Measurements from ENCODE around the gene EFR3B. TPM values are rescaled to one million over a fixed set of nuclear protein-coding genes. Genes with fewer than 3 reads are reported as not detected.

Gene EFR3B
- total RNA-seq, 1 donor from 2014 or later = 15.4 TPM

GRCh38 chr2:25044990-25045389 is 3.1 kb downstream of the EFR3B start:
- no peaks in the 10 kb centered on the region for H3K9me3 Mint-ChIP-seq
- no peak overlapping the region for H3K4me3 Mint-ChIP-seq
- DNase-seq (ENCODE audit: low spot score in 2 of 2, unreplicated experiment in 2 of 2) = no peak
- no peak for TF ChIP-seq CTCF (IDR thresholded peaks at IDR 0.05; ENCODE audit: unreplicated experiment)
- peaks cover 24% of the 10 kb centered on the region for H3K4me1 Mint-ChIP-seq
- peaks cover 2% of the 10 kb centered on the region for H3K36me3 Mint-ChIP-seq
- H3K27me3 Mint-ChIP-seq (ENCODE audit: low read depth) = peaks cover 13% of the 10 kb centered on the region
- no peak overlapping the region for H3K27ac Mint-ChIP-seq

GRCh38 chr2:25049422-25049821 is 7.5 kb downstream of the EFR3B start:
- no peak for DNase-seq (ENCODE audit: low spot score in 2 of 2, unreplicated experiment in 2 of 2)
- no peak for TF ChIP-seq CTCF (IDR thresholded peaks at IDR 0.05; ENCODE audit: unreplicated experiment)
- Mint-ChIP-seq H3K27me3 (ENCODE audit: low read depth) (peaks cover 5% of the 10 kb centered on the region), H3K27ac (no peak overlapping the region), H3K4me3 (no peak overlapping the region), H3K9me3 (no peaks in the 10 kb centered on the region), H3K4me1 (peaks cover 5% of the 10 kb centered on the region), H3K36me3 (peaks cover 2% of the 10 kb centered on the region)

- no peak for TF ChIP-seq CTCF (IDR thresholded peaks at IDR 0.05; ENCODE audit: unreplicated experiment)
- peaks cover 2% of the 10 kb centered on the region for H3K36me3 Mint-ChIP-seq
- DNase-seq (ENCODE audit: low spot score in 2 of 2, unreplicated experiment in 2 of 2) = no peak
- H3K4me1 Mint-ChIP-seq = peaks cover 5% of the 10 kb centered on the region
- H3K27ac Mint-ChIP-seq = no peak overlapping the region
- peaks cover under 1% of the 10 kb centered on the region for H3K27me3 Mint-ChIP-seq (ENCODE audit: low read depth)
- H3K9me3 Mint-ChIP-seq = no peaks in the 10 kb centered on the region
- H3K4me3 Mint-ChIP-seq = no peak overlapping the region
Observed at GRCh38 chr2:25050128-25050527, 8.3 kb downstream of the EFR3B start.

GRCh38 chr2:25053041-25053440 is 11.2 kb downstream of the EFR3B start:
- no peak for DNase-seq (ENCODE audit: low spot score in 2 of 2, unreplicated experiment in 2 of 2)
- Mint-ChIP-seq H3K4me3 (no peak overlapping the region), H3K36me3 (no peaks in the 10 kb centered on the region), H3K9me3 (no peaks in the 10 kb centered on the region), H3K4me1 (peaks cover 16% of the 10 kb centered on the region), H3K27ac (no peak overlapping the region), H3K27me3 (ENCODE audit: low read depth) (no peaks in the 10 kb centered on the region)
- TF ChIP-seq CTCF (IDR thresholded peaks at IDR 0.05; ENCODE audit: unreplicated experiment) = no peak

GRCh38 chr2:25054720-25055119 is 12.8 kb downstream of the EFR3B start:
- no peak overlapping the region for H3K27ac Mint-ChIP-seq
- no peak for DNase-seq (ENCODE audit: low spot score in 2 of 2, unreplicated experiment in 2 of 2)
- H3K36me3 Mint-ChIP-seq = no peaks in the 10 kb centered on the region
- H3K4me1 Mint-ChIP-seq = peaks cover 13% of the 10 kb centered on the region
- no peaks in the 10 kb centered on the region for H3K27me3 Mint-ChIP-seq (ENCODE audit: low read depth)
- H3K9me3 Mint-ChIP-seq = no peaks in the 10 kb centered on the region
- no peak overlapping the region for H3K4me3 Mint-ChIP-seq
- no peak for TF ChIP-seq CTCF (IDR thresholded peaks at IDR 0.05; ENCODE audit: unreplicated experiment)

- H3K27me3 Mint-ChIP-seq (ENCODE audit: low read depth) = no peaks in the 10 kb centered on the region
Observed at GRCh38 chr2:25055376-25055920, 13.6 kb downstream of the EFR3B start.

More at GRCh38 chr2:25055376-25055920, 13.6 kb downstream of the EFR3B start:
- TF ChIP-seq CTCF (IDR thresholded peaks at IDR 0.05; ENCODE audit: unreplicated experiment) = no peak
- Mint-ChIP-seq H3K9me3 (no peaks in the 10 kb centered on the region), H3K4me1 (peaks cover 13% of the 10 kb centered on the region), H3K27ac (no peak overlapping the region), H3K36me3 (peaks cover 2% of the 10 kb centered on the region), H3K4me3 (no peak overlapping the region)
- no peak for DNase-seq (ENCODE audit: low spot score in 2 of 2, unreplicated experiment in 2 of 2)

Measured in mesothelial cell of epicardium (in vitro differentiated cells).